ENCODE measurements around the gene PTPRE. TPM values are rescaled to one million over a fixed set of nuclear protein-coding genes. Genes with fewer than 3 reads are reported as not detected.

PTPRE gene
- total and polyA plus RNA-seq, 4 donors = 4.9 to 46.0 (median 23.5) TPM

GRCh38 chr10:128101901-128102300, 195.0 kb downstream of the PTPRE start:
- intact Hi-C loops (cut with DNase I) = no loop called here
- Histone ChIP-seq H3K27me3 (ENCODE audit: control insufficient read depth in 1 of 2, insufficient read depth in 2 of 2, low read length in 1 of 2) (no peaks in the 10 kb centered on the region), H3K4me3 (ENCODE audit: low read length in 2 of 2) (no peak overlapping the region), H3K27ac (ENCODE audit: low read depth in 1 of 2, low read length in 2 of 2) (no peak overlapping the region), H3K36me3 (ENCODE audit: control insufficient read depth in 1 of 2, insufficient read depth in 2 of 2, low read length in 1 of 2) (no peaks in the 10 kb centered on the region), H3K4me1 (ENCODE audit: control insufficient read depth in 1 of 2, insufficient read depth in 2 of 2, low read length in 2 of 2) (no peaks in the 10 kb centered on the region), H3K9me3 (ENCODE audit: control insufficient read depth, low read length) (no peaks in the 10 kb centered on the region)
- ATAC-seq (ENCODE audit: low FRiP score) (no peak), DNase-seq (no peak)
- WGBS, 2 donors = 76 to 90% methylated on average over 1 of the region's 1 CpG

- no peak for ATAC-seq (ENCODE audit: low FRiP score)
- H3K4me3 ChIP-seq (ENCODE audit: low read length in 2 of 2) = no peak overlapping the region
- H3K4me1 ChIP-seq (ENCODE audit: control insufficient read depth in 1 of 2, insufficient read depth in 2 of 2, low read length in 2 of 2) = no peaks in the 10 kb centered on the region
- DNase-seq = no peak
- no peak overlapping the region for H3K27ac ChIP-seq (ENCODE audit: low read depth in 1 of 2, low read length in 2 of 2)
- WGBS, 2 donors = 34 to 38% methylated on average over 19 of the region's 19 CpGs
- no peaks in the 10 kb centered on the region for H3K9me3 ChIP-seq (ENCODE audit: control insufficient read depth, low read length)
- intact Hi-C loops (cut with DNase I) = no loop called here
- H3K27me3 ChIP-seq (ENCODE audit: control insufficient read depth in 1 of 2, insufficient read depth in 2 of 2, low read length in 1 of 2) = no peaks in the 10 kb centered on the region
- no peaks in the 10 kb centered on the region for H3K36me3 ChIP-seq (ENCODE audit: control insufficient read depth in 1 of 2, insufficient read depth in 2 of 2, low read length in 1 of 2)
These were observed 195.8 kb downstream of the PTPRE start for GRCh38 chr10:128102480-128103228.

GRCh38 chr10:128103229-128103714, 196.4 kb downstream of the PTPRE start:
- intact Hi-C loops (cut with DNase I) = no loop called here
- H3K36me3 ChIP-seq (ENCODE audit: control insufficient read depth in 1 of 2, insufficient read depth in 2 of 2, low read length in 1 of 2) = no peaks in the 10 kb centered on the region
- WGBS, 2 donors = 54 to 55% methylated on average over 8 of the region's 8 CpGs
- H3K4me1 ChIP-seq (ENCODE audit: control insufficient read depth in 1 of 2, insufficient read depth in 2 of 2, low read length in 2 of 2) = no peaks in the 10 kb centered on the region
- ATAC-seq (ENCODE audit: low FRiP score) (no peak), DNase-seq (no peak)
- no peak overlapping the region for H3K27ac ChIP-seq (ENCODE audit: low read depth in 1 of 2, low read length in 2 of 2)
- no peaks in the 10 kb centered on the region for H3K27me3 ChIP-seq (ENCODE audit: control insufficient read depth in 1 of 2, insufficient read depth in 2 of 2, low read length in 1 of 2)
- H3K4me3 ChIP-seq (ENCODE audit: low read length in 2 of 2) = no peak overlapping the region
- H3K9me3 ChIP-seq (ENCODE audit: control insufficient read depth, low read length) = no peaks in the 10 kb centered on the region

GRCh38 chr10:128105383-128105782, 198.5 kb downstream of the PTPRE start:
- no peaks in the 10 kb centered on the region for H3K36me3 ChIP-seq (ENCODE audit: control insufficient read depth in 1 of 2, insufficient read depth in 2 of 2, low read length in 1 of 2)
- H3K27ac ChIP-seq (ENCODE audit: low read depth in 1 of 2, low read length in 2 of 2) = no peak overlapping the region
- DNase-seq (no peak), ATAC-seq (ENCODE audit: low FRiP score) (no peak)
- no peaks in the 10 kb centered on the region for H3K27me3 ChIP-seq (ENCODE audit: control insufficient read depth in 1 of 2, insufficient read depth in 2 of 2, low read length in 1 of 2)
- H3K9me3 ChIP-seq (ENCODE audit: control insufficient read depth, low read length) = no peaks in the 10 kb centered on the region
- intact Hi-C loops (cut with DNase I) = no loop called here
- 95 to 96% methylated on average over 4 of the region's 4 CpGs for WGBS, 2 donors
- no peaks in the 10 kb centered on the region for H3K4me1 ChIP-seq (ENCODE audit: control insufficient read depth in 1 of 2, insufficient read depth in 2 of 2, low read length in 2 of 2)
- H3K4me3 ChIP-seq (ENCODE audit: low read length in 2 of 2) = no peak overlapping the region

- H3K4me1 ChIP-seq (ENCODE audit: control insufficient read depth in 1 of 2, insufficient read depth in 2 of 2, low read length in 2 of 2) = no peaks in the 10 kb centered on the region
- intact Hi-C loops (cut with DNase I) = no loop called here
- H3K27me3 ChIP-seq (ENCODE audit: control insufficient read depth in 1 of 2, insufficient read depth in 2 of 2, low read length in 1 of 2) = no peaks in the 10 kb centered on the region
- no peak overlapping the region for H3K4me3 ChIP-seq (ENCODE audit: low read length in 2 of 2)
- 97 to 98% methylated on average over 4 of the region's 4 CpGs for WGBS, 2 donors
- H3K9me3 ChIP-seq (ENCODE audit: control insufficient read depth, low read length) = peaks cover 1% of the 10 kb centered on the region
- H3K27ac ChIP-seq (ENCODE audit: low read depth in 1 of 2, low read length in 2 of 2) = no peak overlapping the region
- ATAC-seq (ENCODE audit: low FRiP score) = no peak
- H3K36me3 ChIP-seq (ENCODE audit: control insufficient read depth in 1 of 2, insufficient read depth in 2 of 2, low read length in 1 of 2) = no peaks in the 10 kb centered on the region
- no peak for DNase-seq
These were observed 202.8 kb downstream of the PTPRE start for GRCh38 chr10:128109707-128110106.

- no peak overlapping the region for H3K27ac ChIP-seq (ENCODE audit: low read depth in 1 of 2, low read length in 2 of 2)
- no peaks in the 10 kb centered on the region for H3K36me3 ChIP-seq (ENCODE audit: control insufficient read depth in 1 of 2, insufficient read depth in 2 of 2, low read length in 1 of 2)
- DNase-seq = no peak
- WGBS, 2 donors = 98 to 99% methylated on average over 3 of the region's 3 CpGs
- H3K4me1 ChIP-seq (ENCODE audit: control insufficient read depth in 1 of 2, insufficient read depth in 2 of 2, low read length in 2 of 2) = no peaks in the 10 kb centered on the region
- no peak overlapping the region for H3K4me3 ChIP-seq (ENCODE audit: low read length in 2 of 2)
- H3K9me3 ChIP-seq (ENCODE audit: control insufficient read depth, low read length) = peaks cover 1% of the 10 kb centered on the region
- H3K27me3 ChIP-seq (ENCODE audit: control insufficient read depth in 1 of 2, insufficient read depth in 2 of 2, low read length in 1 of 2) = no peaks in the 10 kb centered on the region
- intact Hi-C loops (cut with DNase I) = no loop called here
- ATAC-seq (ENCODE audit: low FRiP score) = no peak
These were observed 203.4 kb downstream of the PTPRE start for GRCh38 chr10:128110339-128110738.

GRCh38 chr10:128111696-128112095, 204.8 kb downstream of the PTPRE start:
- peaks cover 1% of the 10 kb centered on the region for H3K9me3 ChIP-seq (ENCODE audit: control insufficient read depth, low read length)
- no peak overlapping the region for H3K27ac ChIP-seq (ENCODE audit: low read depth in 1 of 2, low read length in 2 of 2)
- intact Hi-C loops (cut with DNase I) = no loop called here
- H3K4me3 ChIP-seq (ENCODE audit: low read length in 2 of 2) = no peak overlapping the region
- 95 to 96% methylated on average over 6 of the region's 6 CpGs for WGBS, 2 donors
- H3K4me1 ChIP-seq (ENCODE audit: control insufficient read depth in 1 of 2, insufficient read depth in 2 of 2, low read length in 2 of 2) = no peaks in the 10 kb centered on the region
- no peak for ATAC-seq (ENCODE audit: low FRiP score)
- H3K27me3 ChIP-seq (ENCODE audit: control insufficient read depth in 1 of 2, insufficient read depth in 2 of 2, low read length in 1 of 2) = no peaks in the 10 kb centered on the region
- no peaks in the 10 kb centered on the region for H3K36me3 ChIP-seq (ENCODE audit: control insufficient read depth in 1 of 2, insufficient read depth in 2 of 2, low read length in 1 of 2)
- no peak for DNase-seq

- Histone ChIP-seq H3K9me3 (ENCODE audit: control insufficient read depth, low read length) (peaks cover 1% of the 10 kb centered on the region), H3K4me3 (ENCODE audit: low read length in 2 of 2) (no peak overlapping the region), H3K27me3 (ENCODE audit: control insufficient read depth in 1 of 2, insufficient read depth in 2 of 2, low read length in 1 of 2) (no peaks in the 10 kb centered on the region), H3K4me1 (ENCODE audit: control insufficient read depth in 1 of 2, insufficient read depth in 2 of 2, low read length in 2 of 2) (no peaks in the 10 kb centered on the region), H3K27ac (ENCODE audit: low read depth in 1 of 2, low read length in 2 of 2) (no peak overlapping the region), H3K36me3 (ENCODE audit: control insufficient read depth in 1 of 2, insufficient read depth in 2 of 2, low read length in 1 of 2) (no peaks in the 10 kb centered on the region)
- DNase-seq (no peak), ATAC-seq (ENCODE audit: low FRiP score) (no peak)
- 92% methylated on average over 13 of the region's 13 CpGs for WGBS, 2 donors
- intact Hi-C loops (cut with DNase I) = no loop called here
These were observed 206.1 kb downstream of the PTPRE start for GRCh38 chr10:128113026-128113425.

GRCh38 chr10:128114901-128115300, 208.0 kb downstream of the PTPRE start:
- H3K4me3 ChIP-seq (ENCODE audit: low read length in 2 of 2) = no peak overlapping the region
- intact Hi-C loops (cut with DNase I) = no loop called here
- DNase-seq (no peak), ATAC-seq (ENCODE audit: low FRiP score) (no peak)
- peaks cover 1% of the 10 kb centered on the region for H3K9me3 ChIP-seq (ENCODE audit: control insufficient read depth, low read length)
- no peaks in the 10 kb centered on the region for H3K36me3 ChIP-seq (ENCODE audit: control insufficient read depth in 1 of 2, insufficient read depth in 2 of 2, low read length in 1 of 2)
- no peak overlapping the region for H3K27ac ChIP-seq (ENCODE audit: low read depth in 1 of 2, low read length in 2 of 2)
- no peaks in the 10 kb centered on the region for H3K27me3 ChIP-seq (ENCODE audit: control insufficient read depth in 1 of 2, insufficient read depth in 2 of 2, low read length in 1 of 2)
- 93 to 94% methylated on average over 2 of the region's 2 CpGs for WGBS, 2 donors
- no peaks in the 10 kb centered on the region for H3K4me1 ChIP-seq (ENCODE audit: control insufficient read depth in 1 of 2, insufficient read depth in 2 of 2, low read length in 2 of 2)
